ENCODE measurements around the gene CLBA1.

- TF ChIP-seq CTCF (IDR thresholded peaks at IDR 0.05; ENCODE audit: low read length) (no peak), EZH2 (optimal IDR thresholded peaks at IDR 0.05; ENCODE audit: low read depth, low read length) (no peak)
Observed at GRCh38 chr14:104936361-104937155, 49.0 kb upstream of the CLBA1 start.

Data from MM.1S (cell line).